ENCODE measurements around the gene PSENEN. TPM values are rescaled to one million over a fixed set of nuclear protein-coding genes. Genes with fewer than 3 reads are reported as not detected.

Gene PSENEN
- total and polyA plus RNA-seq, 5 donors from 2014 or later = 21.1 to 99.6 (median 68.9) TPM

DNA sequence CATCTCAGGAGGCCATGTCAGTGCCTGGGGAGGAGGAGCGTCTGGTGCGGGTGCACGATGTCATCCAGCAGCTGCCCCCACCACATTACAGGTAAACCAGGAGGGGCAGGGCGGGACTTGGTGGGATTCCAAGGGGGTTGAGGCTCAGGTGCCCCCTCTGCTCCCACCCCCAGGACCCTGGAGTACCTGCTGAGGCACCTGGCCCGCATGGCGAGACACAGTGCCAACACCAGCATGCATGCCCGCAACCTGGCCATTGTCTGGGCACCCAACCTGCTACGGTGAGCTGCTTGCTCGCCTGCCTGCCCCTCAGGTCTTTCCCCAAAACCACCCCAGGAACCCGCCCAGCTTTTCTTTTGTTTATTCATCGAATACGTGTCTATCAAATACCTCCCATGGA is 37.1 kb downstream of the PSENEN start:
- H3K9me3 ChIP-seq (ENCODE audit: control insufficient read depth in 2 of 2, low read length in 2 of 2) = no peaks in the 10 kb centered on the region
- H3K27ac Mint-ChIP-seq = peak overlapping the region in 1 of 3 donors; percentile 31
- H3K27ac ChIP-seq (ENCODE audit: insufficient read depth, low read length, poor library complexity, severe bottlenecking) = no peak overlapping the region
- H3K4me1 Mint-ChIP-seq = peaks cover 0 to 6% (median 0%) of the 10 kb centered on the region in 4 donors
- H3K27me3 ChIP-seq (ENCODE audit: control insufficient read depth, insufficient read depth, low read length) = no peaks in the 10 kb centered on the region
- no peak overlapping the region for H3K4me3 Mint-ChIP-seq
- no peak for ATAC-seq (ENCODE audit: low read depth in 2 of 2)
- H3K4me3 ChIP-seq (ENCODE audit: low read depth, low read length) = no peak overlapping the region
- no peaks in the 10 kb centered on the region for H3K4me1 ChIP-seq (ENCODE audit: control insufficient read depth, insufficient read depth, low read length, poor library complexity, severe bottlenecking)
- H3K36me3 ChIP-seq (ENCODE audit: control insufficient read depth, insufficient read depth, low read length) = peaks cover 3% of the 10 kb centered on the region
- H3K27me3 Mint-ChIP-seq = no peaks in the 10 kb centered on the region
- no peak for DNase-seq
- no peaks in the 10 kb centered on the region for H3K9me3 Mint-ChIP-seq
- H3K36me3 Mint-ChIP-seq = peaks cover 19% of the 10 kb centered on the region

- H3K27ac ChIP-seq (ENCODE audit: insufficient read depth, low read length, poor library complexity, severe bottlenecking) = no peak overlapping the region
- H3K27me3 Mint-ChIP-seq = no peaks in the 10 kb centered on the region
- H3K9me3 ChIP-seq (ENCODE audit: control insufficient read depth in 2 of 2, low read length in 2 of 2) = no peaks in the 10 kb centered on the region
- H3K4me3 ChIP-seq (ENCODE audit: low read depth, low read length) = no peak overlapping the region
- H3K4me3 Mint-ChIP-seq = no peak overlapping the region
- peaks cover 19% of the 10 kb centered on the region for H3K36me3 Mint-ChIP-seq
- DNase-seq = no peak
- no peak for ATAC-seq (ENCODE audit: low read depth in 2 of 2)
- H3K27ac Mint-ChIP-seq = no peak overlapping the region
- no peaks in the 10 kb centered on the region for H3K9me3 Mint-ChIP-seq
- H3K27me3 ChIP-seq (ENCODE audit: control insufficient read depth, insufficient read depth, low read length) = no peaks in the 10 kb centered on the region
- H3K4me1 ChIP-seq (ENCODE audit: control insufficient read depth, insufficient read depth, low read length, poor library complexity, severe bottlenecking) = no peaks in the 10 kb centered on the region
- H3K36me3 ChIP-seq (ENCODE audit: control insufficient read depth, insufficient read depth, low read length) = peaks cover 3% of the 10 kb centered on the region
- peaks cover 0 to 3% (median 0%) of the 10 kb centered on the region in 4 donors for H3K4me1 Mint-ChIP-seq
Observed at GRCh38 chr19:35783469-35784434, 38.3 kb downstream of the PSENEN start.

- Mint-ChIP-seq H3K9me3 (no peaks in the 10 kb centered on the region), H3K27me3 (no peaks in the 10 kb centered on the region), H3K36me3 (peaks cover 14% of the 10 kb centered on the region), H3K27ac (no peak overlapping the region), H3K4me3 (no peak overlapping the region), H3K4me1 (peaks cover 0 to 3% (median 0%) of the 10 kb centered on the region in 4 donors)
- Histone ChIP-seq H3K4me1 (ENCODE audit: control insufficient read depth, insufficient read depth, low read length, poor library complexity, severe bottlenecking) (no peaks in the 10 kb centered on the region), H3K4me3 (ENCODE audit: low read depth, low read length) (no peak overlapping the region), H3K36me3 (ENCODE audit: control insufficient read depth, insufficient read depth, low read length) (peaks cover 3% of the 10 kb centered on the region), H3K27me3 (ENCODE audit: control insufficient read depth, insufficient read depth, low read length) (no peaks in the 10 kb centered on the region), H3K9me3 (ENCODE audit: control insufficient read depth in 2 of 2, low read length in 2 of 2) (no peaks in the 10 kb centered on the region), H3K27ac (ENCODE audit: insufficient read depth, low read length, poor library complexity, severe bottlenecking) (no peak overlapping the region)
- no peak for ATAC-seq (ENCODE audit: low read depth in 2 of 2)
- DNase-seq = no peak
Observed at GRCh38 chr19:35784503-35785338, 39.3 kb downstream of the PSENEN start.

DNA sequence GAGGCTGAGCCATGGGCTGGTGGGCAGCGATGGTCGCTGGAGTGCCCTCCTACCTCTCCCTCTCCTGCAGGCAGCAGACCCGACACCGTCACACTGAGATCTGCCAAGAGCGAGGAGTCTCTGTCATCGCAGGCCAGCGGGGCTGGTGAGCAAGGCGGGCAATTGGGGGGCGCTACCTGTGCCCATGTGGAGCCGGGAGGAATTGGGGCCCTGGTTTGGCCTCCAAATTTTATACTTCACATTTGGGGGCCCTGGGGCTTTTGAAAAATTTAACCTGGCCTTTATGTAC is 39.8 kb downstream of the PSENEN start:
- no peak for ATAC-seq (ENCODE audit: low read depth in 2 of 2)
- H3K27me3 Mint-ChIP-seq = no peaks in the 10 kb centered on the region
- Histone ChIP-seq H3K9me3 (ENCODE audit: control insufficient read depth in 2 of 2, low read length in 2 of 2) (no peaks in the 10 kb centered on the region), H3K27me3 (ENCODE audit: control insufficient read depth, insufficient read depth, low read length) (no peaks in the 10 kb centered on the region), H3K27ac (ENCODE audit: insufficient read depth, low read length, poor library complexity, severe bottlenecking) (no peak overlapping the region), H3K36me3 (ENCODE audit: control insufficient read depth, insufficient read depth, low read length) (peaks cover 3% of the 10 kb centered on the region), H3K4me3 (ENCODE audit: low read depth, low read length) (no peak overlapping the region), H3K4me1 (ENCODE audit: control insufficient read depth, insufficient read depth, low read length, poor library complexity, severe bottlenecking) (no peaks in the 10 kb centered on the region)
- no peaks in the 10 kb centered on the region for H3K9me3 Mint-ChIP-seq
- DNase-seq = no peak
- peaks cover 0 to 3% (median 0%) of the 10 kb centered on the region in 4 donors for H3K4me1 Mint-ChIP-seq
- H3K27ac Mint-ChIP-seq = no peak overlapping the region
- peaks cover 14% of the 10 kb centered on the region for H3K36me3 Mint-ChIP-seq
- H3K4me3 Mint-ChIP-seq = no peak overlapping the region

DNA sequence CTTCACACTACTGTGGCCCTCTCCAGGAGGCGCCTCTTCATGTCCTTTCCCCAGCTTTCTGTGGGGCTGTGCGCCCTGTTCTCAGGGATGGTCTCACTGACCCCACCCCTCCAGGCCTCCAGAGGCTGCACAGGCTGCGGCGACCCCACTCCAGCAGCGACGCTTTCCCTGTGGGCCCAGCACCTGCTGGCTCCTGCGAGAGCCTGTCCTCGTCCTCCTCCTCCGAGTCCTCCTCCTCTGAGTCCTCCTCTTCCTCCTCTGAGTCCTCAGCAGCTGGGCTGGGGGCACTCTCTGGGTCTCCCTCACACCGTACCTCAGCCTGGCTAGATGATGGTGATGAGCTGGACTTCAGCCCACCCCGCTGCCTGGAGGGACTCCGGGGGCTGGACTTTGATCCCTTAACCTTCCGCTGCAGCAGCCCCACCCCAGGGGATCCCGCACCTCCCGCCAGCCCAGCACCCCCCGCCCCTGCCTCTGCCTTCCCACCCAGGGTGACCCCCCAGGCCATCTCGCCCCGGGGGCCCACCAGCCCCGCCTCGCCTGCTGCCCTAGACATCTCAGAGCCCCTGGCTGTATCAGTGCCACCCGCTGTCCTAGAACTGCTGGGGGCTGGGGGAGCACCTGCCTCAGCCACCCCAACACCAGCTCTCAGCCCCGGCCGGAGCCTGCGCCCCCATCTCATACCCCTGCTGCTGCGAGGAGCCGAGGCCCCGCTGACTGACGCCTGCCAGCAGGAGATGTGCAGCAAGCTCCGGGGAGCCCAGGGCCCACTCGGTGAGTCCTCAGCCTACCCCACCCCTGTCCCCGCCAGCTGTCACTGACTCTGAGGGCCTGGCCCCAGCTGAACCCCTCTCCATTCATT is 41.1 kb downstream of the PSENEN start:
- no peaks in the 10 kb centered on the region for H3K9me3 ChIP-seq (ENCODE audit: control insufficient read depth in 2 of 2, low read length in 2 of 2)
- H3K36me3 ChIP-seq (ENCODE audit: control insufficient read depth, insufficient read depth, low read length) = peaks cover 3% of the 10 kb centered on the region
- Mint-ChIP-seq H3K4me1 (peaks cover 0 to 3% (median 0%) of the 10 kb centered on the region in 4 donors), H3K27me3 (no peaks in the 10 kb centered on the region), H3K27ac (no peak overlapping the region), H3K4me3 (no peak overlapping the region), H3K36me3 (peaks cover 9% of the 10 kb centered on the region), H3K9me3 (no peaks in the 10 kb centered on the region)
- no peak for ATAC-seq (ENCODE audit: low read depth in 2 of 2)
- DNase-seq = no peak
- H3K27me3 ChIP-seq (ENCODE audit: control insufficient read depth, insufficient read depth, low read length) = no peaks in the 10 kb centered on the region
- H3K4me1 ChIP-seq (ENCODE audit: control insufficient read depth, insufficient read depth, low read length, poor library complexity, severe bottlenecking) = no peaks in the 10 kb centered on the region
- H3K4me3 ChIP-seq (ENCODE audit: low read depth, low read length) = no peak overlapping the region
- H3K27ac ChIP-seq (ENCODE audit: insufficient read depth, low read length, poor library complexity, severe bottlenecking) = no peak overlapping the region

DNA sequence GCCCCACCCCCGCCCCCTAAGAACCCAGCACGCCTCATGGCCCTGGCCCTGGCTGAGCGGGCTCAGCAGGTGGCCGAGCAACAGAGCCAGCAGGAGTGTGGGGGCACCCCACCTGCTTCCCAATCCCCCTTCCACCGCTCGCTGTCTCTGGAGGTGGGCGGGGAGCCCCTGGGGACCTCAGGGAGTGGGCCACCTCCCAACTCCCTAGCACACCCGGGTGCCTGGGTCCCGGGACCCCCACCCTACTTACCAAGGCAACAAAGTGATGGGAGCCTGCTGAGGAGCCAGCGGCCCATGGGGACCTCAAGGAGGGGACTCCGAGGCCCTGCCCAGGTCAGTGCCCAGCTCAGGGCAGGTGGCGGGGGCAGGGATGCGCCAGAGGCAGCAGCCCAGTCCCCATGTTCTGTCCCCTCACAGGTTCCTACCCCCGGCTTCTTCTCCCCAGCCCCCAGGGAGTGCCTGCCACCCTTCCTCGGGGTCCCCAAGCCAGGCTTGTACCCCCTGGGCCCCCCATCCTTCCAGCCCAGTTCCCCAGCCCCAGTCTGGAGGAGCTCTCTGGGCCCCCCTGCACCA is 41.9 kb downstream of the PSENEN start:
- Histone ChIP-seq H3K27me3 (ENCODE audit: control insufficient read depth, insufficient read depth, low read length) (no peaks in the 10 kb centered on the region), H3K9me3 (ENCODE audit: control insufficient read depth in 2 of 2, low read length in 2 of 2) (no peaks in the 10 kb centered on the region), H3K4me3 (ENCODE audit: low read depth, low read length) (no peak overlapping the region), H3K27ac (ENCODE audit: insufficient read depth, low read length, poor library complexity, severe bottlenecking) (no peak overlapping the region), H3K4me1 (ENCODE audit: control insufficient read depth, insufficient read depth, low read length, poor library complexity, severe bottlenecking) (no peaks in the 10 kb centered on the region), H3K36me3 (ENCODE audit: control insufficient read depth, insufficient read depth, low read length) (peaks cover 3% of the 10 kb centered on the region)
- no peaks in the 10 kb centered on the region for H3K27me3 Mint-ChIP-seq
- no peak for ATAC-seq (ENCODE audit: low read depth in 2 of 2)
- H3K9me3 Mint-ChIP-seq = no peaks in the 10 kb centered on the region
- H3K36me3 Mint-ChIP-seq = peaks cover 8% of the 10 kb centered on the region
- peaks cover 0 to 3% (median 0%) of the 10 kb centered on the region in 4 donors for H3K4me1 Mint-ChIP-seq
- no peak overlapping the region for H3K4me3 Mint-ChIP-seq
- no peak overlapping the region for H3K27ac Mint-ChIP-seq
- no peak for DNase-seq

All from CD4-positive, CD25-positive, alpha-beta regulatory T cell (primary cell).